ENCODE measurements around the gene PRKCA. TPM values are rescaled to one million over a fixed set of nuclear protein-coding genes. Genes with fewer than 3 reads are reported as not detected.

Gene PRKCA
- total and polyA plus RNA-seq, 10 of the 15 experiments (the other 5 are each of a cell fraction or from before 2014, with no cell fraction given): 0.11 to 14.6 (median 0.72) TPM

DNA sequence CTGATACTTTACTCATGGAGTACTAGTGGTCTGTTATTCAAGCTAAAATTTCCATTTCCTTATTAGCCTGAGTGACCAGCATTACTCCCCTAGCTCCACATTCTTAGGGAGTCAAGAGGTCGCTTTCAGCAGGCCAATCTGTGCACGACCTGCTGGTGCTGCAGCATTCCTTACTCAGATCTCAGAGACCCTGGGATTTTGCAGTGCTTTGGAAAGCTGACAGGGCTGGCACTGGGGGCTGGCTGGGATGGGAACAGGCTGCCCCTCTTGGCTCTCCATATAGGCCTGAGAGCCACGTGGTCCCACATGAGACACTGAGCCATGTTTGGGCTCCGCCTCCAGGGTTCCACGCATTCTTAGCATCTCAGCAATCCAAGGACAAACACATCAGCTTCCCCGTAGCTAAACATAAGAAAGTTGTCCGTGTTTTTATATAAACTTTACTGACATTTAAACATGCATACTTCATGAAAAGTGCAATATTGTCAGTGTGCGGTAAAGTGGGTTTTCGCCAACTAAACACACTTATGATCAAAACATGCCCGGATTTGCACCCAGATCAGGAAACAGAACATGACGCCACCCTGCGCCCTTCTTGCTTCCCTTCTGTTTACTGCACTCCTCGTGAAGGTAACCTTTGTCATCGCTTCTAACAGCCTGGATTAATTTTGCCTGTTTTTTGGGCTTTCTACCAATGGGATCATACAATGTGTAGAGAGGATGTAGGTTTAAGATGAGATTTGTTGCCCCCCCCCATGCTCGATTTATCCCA, 278.0 kb downstream of the PRKCA start:
- H3K4me3 ChIP-seq: no peak overlapping the region
- intact Hi-C loops (cut with micrococcal nuclease; ENCODE audit: unreplicated experiment): no loop called here

More for the DNA sequence above, 278.0 kb downstream of the PRKCA start:
- Histone ChIP-seq H3K79me2 (ENCODE audit: control insufficient read depth, insufficient read depth, low read length) (no peaks in the 10 kb centered on the region), H3K9ac (ENCODE audit: control insufficient read depth, insufficient read depth, low read length) (no peak overlapping the region), H3K4me1 (ENCODE audit: control insufficient read depth, insufficient read depth, low read length) (no peaks in the 10 kb centered on the region), H3K27ac (ENCODE audit: control insufficient read depth, insufficient read depth) (no peak overlapping the region), H3K4me2 (ENCODE audit: control insufficient read depth, insufficient read depth) (no peak overlapping the region), H3K9me3 (replicated peaks; ENCODE audit: control insufficient read depth, insufficient read depth, low read length) (no peaks in the 10 kb centered on the region), H4K20me1 (ENCODE audit: control insufficient read depth, insufficient read depth) (no peaks in the 10 kb centered on the region), H2AFZ (ENCODE audit: control insufficient read depth, low read depth, low read length) (no peak overlapping the region), H3K36me3 (ENCODE audit: control insufficient read depth in 2 of 2, insufficient read depth in 2 of 2, low read length in 1 of 2) (no peaks in the 10 kb centered on the region), H3K27me3 (replicated peaks in 1 of 2; ENCODE audit: control insufficient read depth in 2 of 2, insufficient read depth in 2 of 2, low read length in 1 of 2) (no peaks in the 10 kb centered on the region)
- DNase-seq (ENCODE audit: low read depth, low spot score) (no peak), ATAC-seq (no peak), FAIRE-seq (no peak)
- ChIA-PET CTCF (interaction anchor here (1.0 to 3.1 kb wide), 2 partner anchors 12 to 14 kb away, joined by 3 to 16 read pairs; no protein-coding TSS in a partner anchor), RAD21 (ENCODE audit: unreplicated experiment) (interaction anchor here (0.8 kb wide), 1 partner anchor 14 kb away, joined by 3 read pairs; no protein-coding TSS in a partner anchor), POLR2A (interaction anchor here (0.6 kb wide), 1 partner anchor 1267 kb away, joined by 4 read pairs; no protein-coding TSS in a partner anchor), SMC1A (ENCODE audit: uncharacterized antibody, unreplicated experiment) (no interaction called here)
- WGBS (ENCODE audit: insufficient coverage, insufficient replicate concordance, low lambda C conversion rate, missing lambda C conversion rate): 30% methylated on average over 15 of the region's 15 CpGs
- BruUV-seq (replicated peaks): no TSS peak
- TF ChIP-seq SKIL (IDR thresholded peaks at IDR 0.05; ENCODE audit: low read depth, poor library complexity, severe bottlenecking) (no peak), CHD4 (IDR thresholded peaks at IDR 0.05) (no peak), WRNIP1 (IDR thresholded peaks at IDR 0.05; ENCODE audit: borderline replicate concordance, low read depth, low read length) (no peak), MXI1 (IDR thresholded peaks at IDR 0.05; ENCODE audit: low read depth, low read length) (no peak), CBX3 (IDR thresholded peaks at IDR 0.05; ENCODE audit: borderline replicate concordance, low read depth) (no peak), SIX5 (IDR thresholded peaks at IDR 0.05; ENCODE audit: low read depth, low read length, severe bottlenecking) (no peak)
- TF ChIP-seq, protein P1, sequence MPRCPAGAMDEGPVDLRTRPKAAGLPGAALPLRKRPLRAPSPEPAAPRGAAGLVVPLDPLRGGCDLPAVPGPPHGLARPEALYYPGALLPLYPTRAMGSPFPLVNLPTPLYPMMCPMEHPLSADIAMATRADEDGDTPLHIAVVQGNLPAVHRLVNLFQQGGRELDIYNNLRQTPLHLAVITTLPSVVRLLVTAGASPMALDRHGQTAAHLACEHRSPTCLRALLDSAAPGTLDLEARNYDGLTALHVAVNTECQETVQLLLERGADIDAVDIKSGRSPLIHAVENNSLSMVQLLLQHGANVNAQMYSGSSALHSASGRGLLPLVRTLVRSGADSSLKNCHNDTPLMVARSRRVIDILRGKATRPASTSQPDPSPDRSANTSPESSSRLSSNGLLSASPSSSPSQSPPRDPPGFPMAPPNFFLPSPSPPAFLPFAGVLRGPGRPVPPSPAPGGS (IDR thresholded peaks at IDR 0.05; ENCODE audit: borderline replicate concordance, insufficient read depth, low read depth, low read length, poor library complexity, severe bottlenecking): no peak
- TF ChIP-seq, protein P2, sequence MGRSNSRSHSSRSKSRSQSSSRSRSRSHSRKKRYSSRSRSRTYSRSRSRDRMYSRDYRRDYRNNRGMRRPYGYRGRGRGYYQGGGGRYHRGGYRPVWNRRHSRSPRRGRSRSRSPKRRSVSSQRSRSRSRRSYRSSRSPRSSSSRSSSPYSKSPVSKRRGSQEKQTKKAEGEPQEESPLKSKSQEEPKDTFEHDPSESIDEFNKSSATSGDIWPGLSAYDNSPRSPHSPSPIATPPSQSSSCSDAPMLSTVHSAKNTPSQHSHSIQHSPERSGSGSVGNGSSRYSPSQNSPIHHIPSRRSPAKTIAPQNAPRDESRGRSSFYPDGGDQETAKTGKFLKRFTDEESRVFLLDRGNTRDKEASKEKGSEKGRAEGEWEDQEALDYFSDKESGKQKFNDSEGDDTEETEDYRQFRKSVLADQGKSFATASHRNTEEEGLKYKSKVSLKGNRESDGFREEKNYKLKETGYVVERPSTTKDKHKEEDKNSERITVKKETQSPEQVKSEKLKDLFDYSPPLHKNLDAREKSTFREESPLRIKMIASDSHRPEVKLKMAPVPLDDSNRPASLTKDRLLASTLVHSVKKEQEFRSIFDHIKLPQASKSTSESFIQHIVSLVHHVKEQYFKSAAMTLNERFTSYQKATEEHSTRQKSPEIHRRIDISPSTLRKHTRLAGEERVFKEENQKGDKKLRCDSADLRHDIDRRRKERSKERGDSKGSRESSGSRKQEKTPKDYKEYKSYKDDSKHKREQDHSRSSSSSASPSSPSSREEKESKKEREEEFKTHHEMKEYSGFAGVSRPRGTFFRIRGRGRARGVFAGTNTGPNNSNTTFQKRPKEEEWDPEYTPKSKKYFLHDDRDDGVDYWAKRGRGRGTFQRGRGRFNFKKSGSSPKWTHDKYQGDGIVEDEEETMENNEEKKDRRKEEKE (IDR thresholded peaks at IDR 0.05): no peak
- in situ Hi-C loops (cut with MboI): no loop called here

All from GM12878 (cell line).